Measurements from ENCODE around the gene ZNRD2. TPM values are rescaled to one million over a fixed set of nuclear protein-coding genes. Genes with fewer than 3 reads are reported as not detected.

Gene ZNRD2
- total RNA-seq, 4 donors from 2014 or later, result 41.1 to 56.1 (median 50.1) TPM

DNA sequence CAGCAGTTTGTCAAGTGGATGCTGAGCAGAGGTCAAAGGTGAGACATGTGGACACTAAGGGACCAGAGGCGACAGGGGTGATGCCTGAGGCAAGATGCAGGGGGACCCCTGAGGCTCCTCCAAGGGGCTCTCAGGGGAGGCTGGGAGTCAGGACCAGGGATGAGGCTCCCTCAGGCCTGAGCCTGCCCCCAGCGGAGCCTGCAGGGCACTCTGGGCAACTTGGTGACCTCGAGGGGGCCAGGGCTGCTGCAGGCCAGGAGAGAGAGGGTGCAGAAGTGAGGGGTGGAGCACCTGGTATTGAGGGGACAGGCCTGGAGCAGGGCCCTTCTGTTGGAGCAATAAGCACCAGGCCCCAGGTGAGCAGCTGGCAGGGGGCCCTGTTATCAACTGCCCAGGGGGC, 11.7 kb downstream of the ZNRD2 start:
- no peak for DNase-seq (ENCODE audit: low spot score)
- no peak for ATAC-seq (ENCODE audit: low FRiP score)
- TF ChIP-seq, protein P1, sequence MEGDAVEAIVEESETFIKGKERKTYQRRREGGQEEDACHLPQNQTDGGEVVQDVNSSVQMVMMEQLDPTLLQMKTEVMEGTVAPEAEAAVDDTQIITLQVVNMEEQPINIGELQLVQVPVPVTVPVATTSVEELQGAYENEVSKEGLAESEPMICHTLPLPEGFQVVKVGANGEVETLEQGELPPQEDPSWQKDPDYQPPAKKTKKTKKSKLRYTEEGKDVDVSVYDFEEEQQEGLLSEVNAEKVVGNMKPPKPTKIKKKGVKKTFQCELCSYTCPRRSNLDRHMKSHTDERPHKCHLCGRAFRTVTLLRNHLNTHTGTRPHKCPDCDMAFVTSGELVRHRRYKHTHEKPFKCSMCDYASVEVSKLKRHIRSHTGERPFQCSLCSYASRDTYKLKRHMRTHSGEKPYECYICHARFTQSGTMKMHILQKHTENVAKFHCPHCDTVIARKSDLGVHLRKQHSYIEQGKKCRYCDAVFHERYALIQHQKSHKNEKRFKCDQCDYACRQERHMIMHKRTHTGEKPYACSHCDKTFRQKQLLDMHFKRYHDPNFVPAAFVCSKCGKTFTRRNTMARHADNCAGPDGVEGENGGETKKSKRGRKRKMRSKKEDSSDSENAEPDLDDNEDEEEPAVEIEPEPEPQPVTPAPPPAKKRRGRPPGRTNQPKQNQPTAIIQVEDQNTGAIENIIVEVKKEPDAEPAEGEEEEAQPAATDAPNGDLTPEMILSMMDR (IDR thresholded peaks at IDR 0.05), result no peak

DNA sequence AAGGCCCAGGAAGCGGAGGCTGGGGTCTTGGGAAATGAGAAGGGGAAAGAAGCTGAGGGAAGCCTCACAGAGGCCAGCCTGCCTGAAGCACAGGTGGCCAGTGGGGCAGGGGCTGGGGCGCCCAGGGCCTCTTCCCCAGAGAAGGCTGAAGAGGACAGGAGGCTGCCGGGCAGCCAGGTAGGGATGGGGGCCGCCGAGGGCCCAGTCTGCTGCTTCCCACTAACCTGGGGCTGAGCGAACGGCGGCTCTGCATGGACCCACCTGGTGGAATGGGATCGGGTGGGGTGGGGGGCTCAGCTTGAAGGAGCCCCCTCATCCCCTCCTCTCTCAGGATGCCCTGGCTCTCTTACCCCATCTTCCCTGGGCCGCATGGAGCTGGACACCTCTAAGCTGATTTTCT, 13.3 kb downstream of the ZNRD2 start:
- ATAC-seq (ENCODE audit: low FRiP score) (no peak), DNase-seq (ENCODE audit: low spot score) (no peak)
- TF ChIP-seq, protein P1 (IDR thresholded peaks at IDR 0.05), result no peak

DNA sequence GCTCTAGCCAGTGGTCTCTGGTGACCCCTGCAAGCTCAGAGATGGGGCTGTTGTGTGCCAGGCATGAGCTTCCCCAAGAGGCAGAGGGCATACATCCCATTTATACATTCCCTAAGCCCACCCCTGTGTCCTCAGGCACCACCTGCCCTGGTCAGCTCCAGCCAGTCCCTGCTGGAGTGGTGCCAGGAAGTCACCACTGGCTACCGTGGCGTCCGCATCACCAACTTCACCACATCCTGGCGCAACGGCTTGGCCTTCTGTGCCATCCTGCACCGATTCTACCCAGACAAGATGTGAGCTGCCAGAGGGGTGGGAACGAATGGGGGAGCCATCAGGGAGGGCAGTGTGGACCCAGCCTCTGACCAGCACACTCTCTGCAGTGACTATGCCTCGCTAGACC, 13.8 kb downstream of the ZNRD2 start:
- TF ChIP-seq, protein P1 (IDR thresholded peaks at IDR 0.05), result no peak
- DNase-seq (ENCODE audit: low spot score) (no peak), ATAC-seq (ENCODE audit: low FRiP score) (no peak)

DNA sequence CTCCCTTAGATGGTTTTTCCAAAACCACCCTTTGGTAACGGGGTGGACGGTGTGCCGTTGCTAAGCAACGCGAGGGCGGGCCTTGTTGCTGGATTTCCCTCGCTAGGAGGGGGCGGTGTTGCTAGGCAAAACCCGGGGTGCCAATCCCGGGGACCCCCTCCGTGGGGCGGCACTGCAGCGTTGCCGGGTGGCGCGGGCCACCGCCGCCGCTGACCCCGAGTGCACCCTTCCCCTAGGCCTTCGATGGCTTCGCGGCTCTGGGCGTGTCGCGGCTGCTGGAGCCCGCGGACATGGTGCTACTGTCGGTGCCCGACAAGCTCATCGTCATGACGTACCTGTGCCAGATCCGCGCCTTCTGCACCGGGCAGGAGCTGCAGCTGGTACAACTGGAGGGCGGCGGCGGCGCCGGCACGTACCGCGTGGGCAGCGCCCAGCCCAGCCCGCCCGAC, 14.5 kb downstream of the ZNRD2 start:
- ATAC-seq (ENCODE audit: low FRiP score), result peak; percentile 17
- TF ChIP-seq, protein P1 (IDR thresholded peaks at IDR 0.05), result no peak

DNA sequence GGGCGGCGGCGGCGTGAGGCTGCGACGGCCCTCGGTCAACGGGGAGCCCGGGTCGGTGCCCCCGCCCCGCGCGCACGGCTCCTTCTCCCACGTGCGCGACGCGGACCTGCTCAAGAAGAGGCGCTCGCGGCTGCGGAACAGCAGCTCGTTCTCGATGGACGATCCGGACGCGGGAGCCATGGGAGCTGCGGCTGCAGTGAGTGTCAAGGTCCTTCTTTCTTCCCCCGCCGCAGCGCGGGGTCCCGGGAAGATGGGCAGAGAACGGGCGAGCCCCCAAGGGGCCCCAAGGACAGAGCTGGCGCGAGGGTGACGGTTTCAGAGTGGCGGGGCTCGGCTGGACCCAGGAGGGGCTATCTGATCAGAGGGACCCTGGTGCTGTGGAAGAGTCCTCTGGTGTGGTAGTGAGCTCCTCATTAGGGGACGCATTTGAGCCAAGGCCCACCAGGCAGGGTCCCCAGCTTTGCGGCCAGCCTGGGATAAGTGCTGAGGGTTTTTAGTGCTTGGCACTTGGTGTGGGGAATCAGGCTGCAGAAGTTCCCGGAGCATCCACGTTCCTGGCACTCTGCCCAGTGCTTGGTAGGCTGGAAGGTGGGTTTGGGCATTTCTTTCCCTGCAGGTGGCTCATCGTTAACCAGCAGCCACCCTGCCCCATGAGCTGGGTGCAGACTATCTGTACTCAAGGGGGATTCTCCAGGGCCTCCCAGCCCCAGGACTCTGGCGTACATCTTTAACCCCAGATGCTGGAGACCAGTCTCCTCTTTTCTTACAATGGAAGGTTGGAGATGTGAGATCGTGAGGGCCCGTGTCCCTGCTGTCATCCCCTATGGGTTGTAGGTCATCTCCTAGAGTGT, 15.3 kb downstream of the ZNRD2 start:
- TF ChIP-seq, protein P1 (IDR thresholded peaks at IDR 0.05), result no peak
- DNase-seq (ENCODE audit: low spot score) (no peak), ATAC-seq (ENCODE audit: low FRiP score) (no peak)

More for the DNA sequence above, 14.5 kb downstream of the ZNRD2 start:
- no peak for DNase-seq (ENCODE audit: low spot score)

DNA sequence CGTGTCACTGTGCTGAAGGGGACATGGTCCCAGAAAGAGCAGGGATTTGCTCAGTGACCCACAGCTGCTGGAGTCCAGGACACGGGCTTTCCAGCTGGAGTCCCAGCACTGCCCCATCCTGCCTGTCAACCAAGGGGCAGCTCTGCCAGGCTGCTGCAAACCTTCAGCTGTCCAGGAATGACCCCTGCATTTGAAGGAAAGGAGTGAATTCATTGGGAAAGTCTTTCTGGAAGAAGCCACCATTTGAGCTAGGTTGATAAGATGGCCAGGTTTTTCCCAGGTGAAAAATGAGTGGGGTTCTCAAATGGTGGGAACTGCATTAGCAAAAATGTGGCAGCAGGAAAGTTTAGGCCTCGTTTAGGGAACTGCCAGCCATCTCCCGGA, 16.0 kb downstream of the ZNRD2 start:
- TF ChIP-seq, protein P1 (IDR thresholded peaks at IDR 0.05), result no peak
- no peak for ATAC-seq (ENCODE audit: low FRiP score)

DNA sequence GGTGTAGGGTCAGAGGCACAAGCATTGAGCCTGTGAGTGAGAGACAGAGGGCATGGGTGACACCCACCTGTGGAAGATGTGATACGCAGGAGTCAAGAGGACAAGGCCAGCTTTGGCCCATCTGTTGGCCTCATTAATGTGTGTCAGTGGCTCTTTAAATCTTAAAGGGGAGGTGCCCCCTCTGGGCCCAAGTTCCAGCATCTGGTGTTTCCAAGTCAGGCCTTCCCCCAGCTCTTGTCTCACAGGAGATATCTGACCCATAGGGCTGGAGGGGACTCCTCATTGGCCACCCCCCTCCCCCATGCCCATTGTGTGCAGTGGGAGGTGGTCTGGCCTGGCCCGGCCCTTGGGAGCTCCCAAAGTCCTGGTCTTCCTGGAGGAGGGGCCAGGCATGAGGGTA, 16.4 kb downstream of the ZNRD2 start:
- TF ChIP-seq, protein P1 (IDR thresholded peaks at IDR 0.05), result no peak
- no peak for ATAC-seq (ENCODE audit: low FRiP score)
- no peak for DNase-seq (ENCODE audit: low spot score)

More for the DNA sequence above, 16.0 kb downstream of the ZNRD2 start:
- no peak for DNase-seq (ENCODE audit: low spot score)
